ENCODE measurements around the gene ATP6V1B1. TPM values are rescaled to one million over a fixed set of nuclear protein-coding genes. Genes with fewer than 3 reads are reported as not detected.
A peak's percentile ranks its signal among the peaks of the same experiment; 100 is the strongest.
"Not testable (repeated sequence)": the region's sequence is repeated elsewhere in the genome, so short reads cannot be mapped to it uniquely, and the experiment has no call there.

Gene ATP6V1B1
- total and polyA plus RNA-seq, 2 of the 13 experiments (the other 11 are each of a cell fraction or from before 2014, with no cell fraction given) = 0.58 to 1.6 TPM

DNA sequence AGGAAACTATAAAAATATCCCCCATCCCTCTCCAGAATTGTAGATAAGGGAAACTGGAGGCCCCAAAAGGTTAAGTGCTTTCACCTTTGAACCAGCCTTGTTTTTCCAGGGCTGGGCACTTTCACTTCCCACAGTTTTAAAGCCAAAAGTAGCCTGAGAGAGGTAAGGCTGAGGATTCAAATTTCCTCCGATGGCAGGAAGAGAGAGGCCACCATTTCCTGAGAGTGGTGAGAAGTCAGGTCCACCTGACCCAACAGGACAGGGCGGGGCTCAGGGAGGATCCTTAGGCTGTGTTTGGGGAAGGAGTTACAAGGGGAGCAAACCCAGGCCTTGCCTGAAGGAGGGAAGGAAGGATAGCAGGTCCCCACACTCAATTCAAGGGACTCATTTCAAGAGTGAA is 63.7 kb downstream of the ATP6V1B1 start (continued):
- TF ChIP-seq ZMYM4 (CRISPR knock-in tag; IDR thresholded peaks at IDR 0.05) (0 out of 2 replicates have a peak, but pooled peaks have one; percentile 11), FOXJ3 (CRISPR knock-in tag; IDR thresholded peaks at IDR 0.05; ENCODE audit: borderline replicate concordance) (no peak), NR2C2 (CRISPR knock-in tag; IDR thresholded peaks at IDR 0.05; ENCODE audit: borderline replicate concordance) (peak; percentile 47; the same call in 1 of the 2 replicates), POLR2AphosphoS2 (IDR thresholded peaks at IDR 0.05; ENCODE audit: low read depth, low read length) (no peak)
- TF ChIP-seq, protein P1, sequence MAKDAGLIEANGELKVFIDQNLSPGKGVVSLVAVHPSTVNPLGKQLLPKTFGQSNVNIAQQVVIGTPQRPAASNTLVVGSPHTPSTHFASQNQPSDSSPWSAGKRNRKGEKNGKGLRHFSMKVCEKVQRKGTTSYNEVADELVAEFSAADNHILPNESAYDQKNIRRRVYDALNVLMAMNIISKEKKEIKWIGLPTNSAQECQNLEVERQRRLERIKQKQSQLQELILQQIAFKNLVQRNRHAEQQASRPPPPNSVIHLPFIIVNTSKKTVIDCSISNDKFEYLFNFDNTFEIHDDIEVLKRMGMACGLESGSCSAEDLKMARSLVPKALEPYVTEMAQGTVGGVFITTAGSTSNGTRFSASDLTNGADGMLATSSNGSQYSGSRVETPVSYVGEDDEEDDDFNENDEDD (CRISPR knock-in tag; IDR thresholded peaks at IDR 0.05; ENCODE audit: borderline replicate concordance) = no peak

- Histone ChIP-seq H3K4me2 (ENCODE audit: low read depth, low read length) (peak overlapping the region; percentile 99), H3K4me3 (replicated peaks in 1 of 3; ENCODE audit: insufficient read depth in 1 of 3, low read depth in 2 of 3, low read length in 3 of 3) (peak overlapping the region in 1 of 3 experiments; percentile 50; a peak in 2 of 6 replicates), H2AFZ (ENCODE audit: low read length) (peak overlapping the region; percentile 96), H3K4me1 (ENCODE audit: insufficient read depth, low read length) (peaks cover 61% of the 10 kb centered on the region)
- H4K20me1 ChIP-seq (ENCODE audit: insufficient read depth, low read length); BruUV-seq (replicated peaks); H3K79me2 ChIP-seq (ENCODE audit: insufficient read depth, low read length); FAIRE-seq; intact Hi-C loops (cut with micrococcal nuclease; ENCODE audit: unreplicated experiment); H3K9ac ChIP-seq (ENCODE audit: insufficient read depth, low read depth, low read length); CTCF ChIA-PET (ENCODE audit: low intra/inter-chr PET ratio, low total read pairs); H3K9me3 ChIP-seq (ENCODE audit: low read length); DNase-seq (ENCODE audit: low spot score); in situ Hi-C loops (cut with HindIII; ENCODE audit: extremely low pct_ligation_motif_present, low pct_unique_long_range_greater_than_20kb); H3K27me3 ChIP-seq (ENCODE audit: control insufficient read depth in 1 of 2, insufficient read depth in 2 of 2, low read length in 2 of 2); H3K36me3 ChIP-seq (replicated peaks in 1 of 2; ENCODE audit: control insufficient read depth in 1 of 2, insufficient read depth in 2 of 2, low read length in 2 of 2); H3K27ac ChIP-seq (ENCODE audit: extremely low read length, insufficient read depth, low read length); ATAC-seq: not testable (repeated sequence)
- POLR2A ChIA-PET = interaction anchor here (0.8 kb wide), 1 partner anchor 68 kb away, joined by 4 read pairs; no protein-coding TSS in a partner anchor
- WGBS (ENCODE audit: low lambda C conversion rate) = 87% methylated on average over 10 of the region's 10 CpGs
- 0 out of 2 replicates have a peak, but pooled peaks have one; percentile 34 for TF ChIP-seq NRL (CRISPR knock-in tag; IDR thresholded peaks at IDR 0.05; ENCODE audit: borderline replicate concordance)
- TF ChIP-seq ZNF777 (CRISPR knock-in tag; IDR thresholded peaks at IDR 0.05) = 0 out of 2 replicates have a peak, but pooled peaks have one; percentile 3
- 0 out of 2 replicates have a peak, but pooled peaks have one; percentile 14 for TF ChIP-seq MXD1 (CRISPR knock-in tag; IDR thresholded peaks at IDR 0.05)
Observed at GRCh38 chr2:70999931-71000330, 64.2 kb downstream of the ATP6V1B1 start.

All from HepG2 (cell line).